GM23338 (cell line): Measurements from ENCODE around the gene ZMYND11. TPM values are rescaled to one million over a fixed set of nuclear protein-coding genes. Genes with fewer than 3 reads are reported as not detected.

ENCODE experiments used
- CREB1 ChIP-seq: fragments of 250-450 bp; sonication (Bioruptor Pico); IDR thresholded peaks from 2 replicates; pipeline ENCODE4 v1.5.0; 2020; ENCODE audit warnings: low read depth, mild to moderate bottlenecking, moderate library complexity
- EZH2phosphoT487 ChIP-seq: fragments of 200-600 bp; sonication (generic); IDR thresholded peaks from one replicate; pipeline ENCODE4 v1.8.1; 2018; ENCODE audit warnings: antibody characterized with exemption; ENCODE audit not compliant: unreplicated experiment
- REST ChIP-seq: IDR thresholded peaks from one replicate; pipeline ENCODE4 v1.6.1; 2018; ENCODE audit warnings: antibody characterized with exemption; ENCODE audit not compliant: unreplicated experiment
- ZNF331 ChIP-seq: fragments of 250-450 bp; sonication (Bioruptor Pico); IDR thresholded peaks from 2 replicates; pipeline ENCODE4 v1.5.0; 2020; ENCODE audit warnings: low read depth, mild to moderate bottlenecking, moderate library complexity
- ZNF462 ChIP-seq: fragments of 250-450 bp; sonication (Bioruptor Pico); IDR thresholded peaks from 2 replicates; pipeline ENCODE4 v1.5.0; 2020; ENCODE audit warnings: mild to moderate bottlenecking, moderate library complexity
- polyA plus RNA-seq: library from polyadenylated mRNA; unstranded; fragments of >200 nt; fragmentation: Nextera tagmentation; extraction: Ambion mirVana; gene quantifications from 2 replicates; pipeline ENCODE4 v1.2.1, GENCODE V29; 2016
- total RNA-seq: library from RNA; depleted of rRNA; stranded (reverse); fragments of >200 nt; shearing (Covaris generic); gene quantifications from 2 replicates; pipeline ENCODE4 v1.2.3, GENCODE V29; 2014

ZMYND11 gene
- total and polyA plus RNA-seq, 2 experiments from 2014 or later: 8.9 to 16.9 TPM

- TF ChIP-seq ZNF462 (CRISPR knock-in tag) (no peak), CREB1 (CRISPR knock-in tag) (no peak), EZH2phosphoT487 (no peak), ZNF331 (CRISPR knock-in tag) (no peak), REST (no peak)
These were observed 150.0 kb downstream of the ZMYND11 start (continued) for GRCh38 chr10:285216-285615.
